HepG2 (cell line): Measurements from ENCODE around the gene EIF4ENIF1. TPM values are rescaled to one million over a fixed set of nuclear protein-coding genes. Genes with fewer than 3 reads are reported as not detected.

Experiments
- CBFB ChIP-seq: sonication (generic); formaldehyde crosslinking; IDR thresholded peaks from 2 replicates; pipeline ENCODE4 v1.4.0; 2020; ENCODE audit warnings: missing genetic modification reagents
- CEBPZ ChIP-seq: IDR thresholded peaks from 2 replicates; pipeline ENCODE4 v1.6.1; 2012; ENCODE audit warnings: low read length, improper control_type of control experiment
- GPBP1L1 ChIP-seq: sonication (generic); formaldehyde crosslinking; IDR thresholded peaks from 2 replicates; pipeline ENCODE4 v1.5.0; 2020; ENCODE audit warnings: mild to moderate bottlenecking, missing genetic modification reagents
- HNF4A ChIP-seq: sonication (generic); formaldehyde crosslinking; IDR thresholded peaks from 2 replicates; pipeline ENCODE4 v1.4.0; 2020; ENCODE audit warnings: missing genetic modification reagents
- IRX3 ChIP-seq: sonication (generic); formaldehyde crosslinking; IDR thresholded peaks from 2 replicates; pipeline ENCODE4 v1.8.1; 2023; ENCODE audit warnings: mild to moderate bottlenecking, low read depth, missing genetic modification reagents, borderline replicate concordance
- MTERF4 ChIP-seq: sonication (generic); formaldehyde crosslinking; IDR thresholded peaks from 2 replicates; pipeline ENCODE4 v1.8.0; 2023; ENCODE audit warnings: mild to moderate bottlenecking, missing genetic modification reagents
- NCOA5 ChIP-seq: sonication (generic); formaldehyde crosslinking; IDR thresholded peaks from 2 replicates; pipeline ENCODE4 v1.4.0; 2020; ENCODE audit warnings: missing genetic modification reagents
- POGZ ChIP-seq: sonication (generic); formaldehyde crosslinking; IDR thresholded peaks from 2 replicates; pipeline ENCODE4 v1.4.0; 2020; ENCODE audit warnings: mild to moderate bottlenecking, missing genetic modification reagents
- RFXAP ChIP-seq: sonication (generic); formaldehyde crosslinking; IDR thresholded peaks from 2 replicates; pipeline ENCODE4 v1.4.0; 2020; ENCODE audit warnings: missing genetic modification reagents, borderline replicate concordance
- SATB2 ChIP-seq: sonication (generic); formaldehyde crosslinking; IDR thresholded peaks from 2 replicates; pipeline ENCODE4 v1.5.0; 2020; ENCODE audit warnings: missing genetic modification reagents
- SIX1 ChIP-seq: sonication (generic); formaldehyde crosslinking; IDR thresholded peaks from 2 replicates; pipeline ENCODE4 v1.4.0; 2020; ENCODE audit warnings: missing genetic modification reagents, borderline replicate concordance
- ZBTB7A ChIP-seq: sonication (generic); formaldehyde crosslinking; IDR thresholded peaks from 2 replicates; pipeline ENCODE4 v1.8.0; 2022; ENCODE audit warnings: mild to moderate bottlenecking, missing genetic modification reagents
- ZFP36 ChIP-seq: fragments of 150-350 bp; IDR thresholded peaks from 2 replicates; pipeline ENCODE4 v1.6.1; 2018; ENCODE audit warnings: borderline replicate concordance, low read length, low read depth; ENCODE audit not compliant: partially characterized antibody
- ZNF143 ChIP-seq: sonication (generic); formaldehyde crosslinking; IDR thresholded peaks from 2 replicates; pipeline ENCODE4 v1.4.0; 2020; ENCODE audit warnings: missing genetic modification reagents
- ZNF580 ChIP-seq: IDR thresholded peaks from 2 replicates; pipeline ENCODE4 v1.6.1; 2016; ENCODE audit warnings: low read depth, borderline replicate concordance
- ZNF747 ChIP-seq: sonication (generic); formaldehyde crosslinking; IDR thresholded peaks from 2 replicates; pipeline ENCODE4 v1.8.1; 2023; ENCODE audit warnings: missing genetic modification reagents, mild to moderate bottlenecking, borderline replicate concordance
- ZNF839 ChIP-seq: sonication (generic); formaldehyde crosslinking; IDR thresholded peaks from 2 replicates; pipeline ENCODE4 v1.4.0; 2020; ENCODE audit warnings: missing genetic modification reagents, mild to moderate bottlenecking, borderline replicate concordance
- polyA plus RNA-seq, 8 experiments: library from polyadenylated mRNA; depleted of rRNA in 3 of 8; stranded (reverse) in 7 of 8; unstranded in 1 of 8; fragments of >200 nt; fragmentation: Illumina TruSeq in 4 of 8; extraction: Trizol in 4 of 8; gene quantifications; 2 replicates each; pipeline versions ENCODE4 v1.2.1 to v1.2.3, GENCODE V29; 2011 to 2016; ENCODE audit warnings: low read depth in 4 of 8, missing spikeins in 1 of 8, mixed read lengths in 1 of 8; ENCODE audit not compliant: insufficient read depth in 1 of 8
- total RNA-seq, 5 experiments: library from RNA; depleted of rRNA; stranded (reverse); fragments of >200 nt; fragmentation: Illumina TruSeq; extraction: Trizol; gene quantifications; 2 replicates each; pipeline ENCODE4 v1.2.3, GENCODE V29; 2016; ENCODE audit warnings: low read depth in 1 of 5
- TF ChIP-seq, protein P1 (sequence below): sonication (generic); formaldehyde crosslinking; IDR thresholded peaks from 2 replicates; pipeline ENCODE4 v1.5.0; 2020; ENCODE audit warnings: missing genetic modification reagents, mild to moderate bottlenecking, borderline replicate concordance
- TF ChIP-seq, protein P2 (sequence below): IDR thresholded peaks from 2 replicates; pipeline ENCODE4 v1.6.1; 2012; ENCODE audit warnings: low read depth, low read length, improper control_type of control experiment

Gene EIF4ENIF1
- total and polyA plus RNA-seq, 2 of the 13 experiments (the other 11 are each of a cell fraction or from before 2014, with no cell fraction given), result 11.9 to 12.3 TPM

DNA sequence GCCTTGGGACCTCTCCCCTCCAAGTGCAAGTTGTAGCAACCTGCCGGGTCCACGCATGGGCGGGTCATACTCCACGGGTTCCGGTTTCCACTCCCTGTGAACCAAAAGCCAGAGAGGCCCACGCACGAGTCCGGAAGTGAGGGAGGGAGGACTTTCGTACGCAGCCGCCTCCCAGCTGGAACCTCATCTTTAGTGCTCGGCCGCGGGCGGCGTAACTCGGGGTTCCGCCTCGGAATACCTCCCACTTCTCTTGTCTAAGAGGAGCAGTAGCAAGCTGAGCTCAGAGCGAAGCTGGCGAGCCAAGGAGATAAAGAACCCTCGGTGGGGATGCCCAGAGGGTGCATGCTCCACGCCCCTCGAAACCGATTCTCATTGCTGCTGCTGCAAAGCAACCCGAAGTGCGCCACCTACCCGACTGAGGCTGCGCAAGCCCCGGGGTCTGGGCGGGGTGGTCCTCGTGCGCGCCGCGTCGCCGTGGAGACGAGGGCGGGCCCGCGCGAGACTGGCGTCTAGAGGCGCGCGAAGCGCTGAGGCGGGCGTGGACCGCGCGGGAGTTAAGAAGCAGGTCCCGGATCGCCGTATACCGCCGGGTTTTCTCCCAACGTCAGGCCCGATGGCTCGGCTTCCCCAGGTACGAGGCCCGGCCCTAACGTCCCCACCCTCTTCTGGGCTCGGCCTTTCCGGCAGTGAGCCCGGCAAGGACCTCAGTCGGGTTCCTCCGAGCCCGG lies 6.5 kb upstream of the EIF4ENIF1 start, which contains the start of gene SFI1 (continued):
- no peak; the same call in 1 of the 2 replicates for TF ChIP-seq ZNF580 (CRISPR knock-in tag)
- TF ChIP-seq HNF4A (CRISPR knock-in tag), result 0 out of 2 replicates have a peak, but pooled peaks have one; percentile 16
- no peak for TF ChIP-seq SATB2 (CRISPR knock-in tag)
- no peak for TF ChIP-seq SIX1 (CRISPR knock-in tag)
- no peak for TF ChIP-seq ZBTB7A (CRISPR knock-in tag)
- TF ChIP-seq MTERF4 (CRISPR knock-in tag), result peak; percentile 81; the same call in 1 of the 2 replicates
- TF ChIP-seq ZNF839 (CRISPR knock-in tag), result peak; percentile 48; the same call in 1 of the 2 replicates
- TF ChIP-seq RFXAP (CRISPR knock-in tag), result peak; percentile 63; the same call in 1 of the 2 replicates
- TF ChIP-seq CBFB (CRISPR knock-in tag), result no peak
- TF ChIP-seq GPBP1L1 (CRISPR knock-in tag), result no peak
- TF ChIP-seq, protein P1, sequence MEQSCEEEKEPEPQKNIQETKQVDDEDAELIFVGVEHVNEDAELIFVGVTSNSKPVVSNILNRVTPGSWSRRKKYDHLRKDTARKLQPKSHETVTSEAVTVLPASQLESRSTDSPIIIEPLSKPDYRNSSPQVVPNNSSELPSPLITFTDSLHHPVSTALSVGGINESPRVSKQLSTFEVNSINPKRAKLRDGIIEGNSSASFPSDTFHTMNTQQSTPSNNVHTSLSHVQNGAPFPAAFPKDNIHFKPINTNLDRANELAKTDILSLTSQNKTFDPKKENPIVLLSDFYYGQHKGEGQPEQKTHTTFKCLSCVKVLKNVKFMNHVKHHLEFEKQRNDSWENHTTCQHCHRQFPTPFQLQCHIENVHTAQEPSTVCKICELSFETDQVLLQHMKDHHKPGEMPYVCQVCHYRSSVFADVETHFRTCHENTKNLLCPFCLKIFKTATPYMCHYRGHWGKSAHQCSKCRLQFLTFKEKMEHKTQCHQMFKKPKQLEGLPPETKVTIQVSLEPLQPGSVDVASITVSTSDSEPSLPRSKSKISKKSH (CRISPR knock-in tag), result peak; percentile 10; the same call in 1 of the 2 replicates
- TF ChIP-seq POGZ, result 0 out of 2 replicates have a peak, but pooled peaks have one; percentile 21
- no peak; the same call in 1 of the 2 replicates for TF ChIP-seq ZNF143 (CRISPR knock-in tag)
- TF ChIP-seq NCOA5, result no peak
- no peak for TF ChIP-seq CEBPZ
- peak; percentile 70; the same call in 1 of the 2 replicates for TF ChIP-seq ZNF747
- TF ChIP-seq IRX3 (CRISPR knock-in tag), result no peak
- TF ChIP-seq, protein P2, sequence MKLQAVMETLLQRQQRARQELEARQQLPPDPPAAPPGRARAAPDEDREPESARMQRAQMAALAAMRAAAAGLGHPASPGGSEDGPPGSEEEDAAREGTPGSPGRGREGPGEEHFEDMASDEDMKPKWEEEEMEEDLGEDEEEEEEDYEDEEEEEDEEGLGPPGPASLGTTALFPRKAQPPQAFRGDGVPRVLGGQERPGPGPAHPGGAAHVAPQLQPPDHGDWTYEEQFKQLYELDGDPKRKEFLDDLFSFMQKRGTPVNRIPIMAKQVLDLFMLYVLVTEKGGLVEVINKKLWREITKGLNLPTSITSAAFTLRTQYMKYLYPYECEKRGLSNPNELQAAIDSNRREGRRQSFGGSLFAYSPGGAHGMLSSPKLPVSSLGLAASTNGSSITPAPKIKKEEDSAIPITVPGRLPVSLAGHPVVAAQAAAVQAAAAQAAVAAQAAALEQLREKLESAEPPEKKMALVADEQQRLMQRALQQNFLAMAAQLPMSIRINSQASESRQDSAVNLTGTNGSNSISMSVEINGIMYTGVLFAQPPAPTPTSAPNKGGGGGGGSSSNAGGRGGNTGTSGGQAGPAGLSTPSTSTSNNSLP, result no peak
- no peak for TF ChIP-seq ZFP36
